ENCODE results near the gene CSAD.

DNA sequence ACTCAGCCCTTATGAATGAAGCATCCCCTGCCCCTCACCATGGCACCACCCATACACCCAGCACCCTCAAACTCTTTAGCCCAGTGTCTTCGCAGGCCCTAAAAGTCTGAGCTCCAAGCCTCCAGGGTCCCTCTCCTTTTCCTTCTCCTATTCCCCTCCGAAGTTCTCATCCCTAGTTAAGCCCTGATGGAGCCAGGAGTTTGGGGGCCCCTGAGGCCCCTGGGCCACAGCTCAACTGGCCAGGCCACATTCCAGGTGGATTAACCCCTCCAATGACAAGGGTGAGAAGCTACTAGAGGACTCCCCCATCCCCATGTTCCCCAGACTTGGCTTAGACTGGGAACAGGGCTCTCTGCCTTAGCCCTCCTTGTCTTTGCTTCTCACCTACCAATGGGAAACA, 48.7 kb upstream of the CSAD start:
- TF ChIP-seq, protein P1, sequence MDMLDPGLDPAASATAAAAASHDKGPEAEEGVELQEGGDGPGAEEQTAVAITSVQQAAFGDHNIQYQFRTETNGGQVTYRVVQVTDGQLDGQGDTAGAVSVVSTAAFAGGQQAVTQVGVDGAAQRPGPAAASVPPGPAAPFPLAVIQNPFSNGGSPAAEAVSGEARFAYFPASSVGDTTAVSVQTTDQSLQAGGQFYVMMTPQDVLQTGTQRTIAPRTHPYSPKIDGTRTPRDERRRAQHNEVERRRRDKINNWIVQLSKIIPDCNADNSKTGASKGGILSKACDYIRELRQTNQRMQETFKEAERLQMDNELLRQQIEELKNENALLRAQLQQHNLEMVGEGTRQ (IDR thresholded peaks at IDR 0.05; ENCODE audit: borderline replicate concordance, low read depth, low read length), result no peak
- TF ChIP-seq, protein P2, sequence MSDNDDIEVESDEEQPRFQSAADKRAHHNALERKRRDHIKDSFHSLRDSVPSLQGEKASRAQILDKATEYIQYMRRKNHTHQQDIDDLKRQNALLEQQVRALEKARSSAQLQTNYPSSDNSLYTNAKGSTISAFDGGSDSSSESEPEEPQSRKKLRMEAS (IDR thresholded peaks at IDR 0.05; ENCODE audit: low read depth), result no peak
- TF ChIP-seq RFX5 (IDR thresholded peaks at IDR 0.05; ENCODE audit: low read length), result no peak
- no peak for TF ChIP-seq SIN3A (IDR thresholded peaks at IDR 0.05; ENCODE audit: borderline replicate concordance, low read depth, low read length)
- TF ChIP-seq, protein P3, sequence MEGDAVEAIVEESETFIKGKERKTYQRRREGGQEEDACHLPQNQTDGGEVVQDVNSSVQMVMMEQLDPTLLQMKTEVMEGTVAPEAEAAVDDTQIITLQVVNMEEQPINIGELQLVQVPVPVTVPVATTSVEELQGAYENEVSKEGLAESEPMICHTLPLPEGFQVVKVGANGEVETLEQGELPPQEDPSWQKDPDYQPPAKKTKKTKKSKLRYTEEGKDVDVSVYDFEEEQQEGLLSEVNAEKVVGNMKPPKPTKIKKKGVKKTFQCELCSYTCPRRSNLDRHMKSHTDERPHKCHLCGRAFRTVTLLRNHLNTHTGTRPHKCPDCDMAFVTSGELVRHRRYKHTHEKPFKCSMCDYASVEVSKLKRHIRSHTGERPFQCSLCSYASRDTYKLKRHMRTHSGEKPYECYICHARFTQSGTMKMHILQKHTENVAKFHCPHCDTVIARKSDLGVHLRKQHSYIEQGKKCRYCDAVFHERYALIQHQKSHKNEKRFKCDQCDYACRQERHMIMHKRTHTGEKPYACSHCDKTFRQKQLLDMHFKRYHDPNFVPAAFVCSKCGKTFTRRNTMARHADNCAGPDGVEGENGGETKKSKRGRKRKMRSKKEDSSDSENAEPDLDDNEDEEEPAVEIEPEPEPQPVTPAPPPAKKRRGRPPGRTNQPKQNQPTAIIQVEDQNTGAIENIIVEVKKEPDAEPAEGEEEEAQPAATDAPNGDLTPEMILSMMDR (IDR thresholded peaks at IDR 0.05), result no peak
- no peak for TF ChIP-seq GABPA (IDR thresholded peaks at IDR 0.05; ENCODE audit: low read depth)
- TF ChIP-seq, protein P4, sequence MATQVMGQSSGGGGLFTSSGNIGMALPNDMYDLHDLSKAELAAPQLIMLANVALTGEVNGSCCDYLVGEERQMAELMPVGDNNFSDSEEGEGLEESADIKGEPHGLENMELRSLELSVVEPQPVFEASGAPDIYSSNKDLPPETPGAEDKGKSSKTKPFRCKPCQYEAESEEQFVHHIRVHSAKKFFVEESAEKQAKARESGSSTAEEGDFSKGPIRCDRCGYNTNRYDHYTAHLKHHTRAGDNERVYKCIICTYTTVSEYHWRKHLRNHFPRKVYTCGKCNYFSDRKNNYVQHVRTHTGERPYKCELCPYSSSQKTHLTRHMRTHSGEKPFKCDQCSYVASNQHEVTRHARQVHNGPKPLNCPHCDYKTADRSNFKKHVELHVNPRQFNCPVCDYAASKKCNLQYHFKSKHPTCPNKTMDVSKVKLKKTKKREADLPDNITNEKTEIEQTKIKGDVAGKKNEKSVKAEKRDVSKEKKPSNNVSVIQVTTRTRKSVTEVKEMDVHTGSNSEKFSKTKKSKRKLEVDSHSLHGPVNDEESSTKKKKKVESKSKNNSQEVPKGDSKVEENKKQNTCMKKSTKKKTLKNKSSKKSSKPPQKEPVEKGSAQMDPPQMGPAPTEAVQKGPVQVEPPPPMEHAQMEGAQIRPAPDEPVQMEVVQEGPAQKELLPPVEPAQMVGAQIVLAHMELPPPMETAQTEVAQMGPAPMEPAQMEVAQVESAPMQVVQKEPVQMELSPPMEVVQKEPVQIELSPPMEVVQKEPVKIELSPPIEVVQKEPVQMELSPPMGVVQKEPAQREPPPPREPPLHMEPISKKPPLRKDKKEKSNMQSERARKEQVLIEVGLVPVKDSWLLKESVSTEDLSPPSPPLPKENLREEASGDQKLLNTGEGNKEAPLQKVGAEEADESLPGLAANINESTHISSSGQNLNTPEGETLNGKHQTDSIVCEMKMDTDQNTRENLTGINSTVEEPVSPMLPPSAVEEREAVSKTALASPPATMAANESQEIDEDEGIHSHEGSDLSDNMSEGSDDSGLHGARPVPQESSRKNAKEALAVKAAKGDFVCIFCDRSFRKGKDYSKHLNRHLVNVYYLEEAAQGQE (IDR thresholded peaks at IDR 0.05; ENCODE audit: low read depth, low read length), result no peak
